Inferior parietal cortex (tissue), 1 donor: ENCODE data around the gene TXLNA.

Experiments used
- DNase-seq: peaks from one replicate; pipeline ENCODE4 v3.0.0-alpha.2; 2016; ENCODE audit errors: extremely low spot score

Gene TXLNA

DNA sequence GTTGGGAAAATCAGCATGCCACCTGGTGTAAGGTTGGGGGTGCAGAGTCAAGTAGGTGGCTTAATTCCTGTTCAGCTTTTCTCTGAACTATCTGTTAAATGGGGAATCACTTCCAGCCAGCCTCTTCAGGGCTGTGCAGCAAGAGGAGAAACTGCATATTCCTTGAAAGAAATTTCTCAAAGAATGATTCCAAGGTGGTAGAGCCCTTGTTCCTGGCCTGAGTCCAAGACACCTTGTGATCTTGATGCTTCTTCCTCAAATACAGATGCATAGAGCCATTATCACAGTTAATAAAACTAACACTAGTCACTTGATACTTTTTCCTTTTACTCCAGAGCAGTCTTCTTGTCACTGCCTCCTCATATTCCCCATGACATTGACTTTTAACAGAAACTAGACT, 5.2 kb downstream of the TXLNA start:
- DNase-seq = no peak

DNA sequence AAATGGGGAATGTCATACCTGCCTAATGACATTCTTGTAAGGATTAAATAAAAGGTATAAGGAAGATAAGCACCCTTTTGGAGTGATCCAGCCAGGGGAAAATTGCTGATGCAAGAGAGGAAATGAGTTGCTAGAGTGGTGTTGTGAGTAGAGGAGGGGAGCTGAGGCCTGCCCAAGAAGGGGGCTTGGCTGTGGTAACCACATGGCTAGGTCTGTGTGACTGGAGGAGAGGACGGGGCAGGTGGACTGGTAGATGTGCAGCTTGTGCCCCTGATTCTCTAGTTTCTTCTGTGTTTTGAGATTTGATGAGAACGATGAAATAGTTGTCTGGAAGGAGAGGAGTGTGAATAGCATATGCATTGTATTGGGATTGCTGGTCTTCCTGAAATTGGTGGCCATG, 6.6 kb downstream of the TXLNA start:
- no peak for DNase-seq

DNA sequence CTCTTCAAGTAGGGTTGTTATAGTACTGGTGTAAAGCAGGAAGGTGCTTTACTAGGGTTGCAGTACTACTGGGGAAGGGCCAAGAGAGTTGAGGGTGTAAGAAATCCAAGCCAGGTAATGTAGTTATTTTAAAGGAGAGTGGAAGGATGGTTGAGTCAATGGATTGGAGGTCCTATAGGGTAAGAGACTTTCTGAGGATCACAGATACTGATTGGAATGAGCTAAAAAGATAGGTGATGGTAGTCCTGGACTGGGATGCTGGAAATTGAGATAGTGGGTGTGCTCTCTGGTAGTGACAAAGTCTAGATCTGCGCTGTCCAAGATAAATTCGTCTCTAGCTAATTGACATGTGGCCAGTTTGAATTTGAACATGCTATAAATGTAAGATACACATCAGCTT, 7.0 kb downstream of the TXLNA start:
- DNase-seq = no peak

DNA sequence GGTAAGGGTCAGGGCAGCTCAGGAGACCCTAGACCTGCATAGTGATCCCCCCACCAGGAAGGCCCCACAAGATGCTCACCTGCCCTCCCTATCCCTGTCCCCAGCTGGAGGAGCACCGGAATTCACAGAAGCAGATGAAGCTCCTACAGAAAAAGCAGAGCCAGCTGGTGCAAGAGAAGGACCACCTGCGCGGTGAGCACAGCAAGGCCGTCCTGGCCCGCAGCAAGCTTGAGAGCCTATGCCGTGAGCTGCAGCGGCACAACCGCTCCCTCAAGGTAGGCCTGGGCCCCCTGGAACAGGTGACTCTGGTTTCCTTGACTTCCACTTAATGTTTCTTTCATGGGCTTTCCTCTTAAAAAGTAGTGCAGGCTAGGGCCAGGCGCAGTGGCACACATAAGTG, 8.4 kb downstream of the TXLNA start:
- DNase-seq = no peak

DNA sequence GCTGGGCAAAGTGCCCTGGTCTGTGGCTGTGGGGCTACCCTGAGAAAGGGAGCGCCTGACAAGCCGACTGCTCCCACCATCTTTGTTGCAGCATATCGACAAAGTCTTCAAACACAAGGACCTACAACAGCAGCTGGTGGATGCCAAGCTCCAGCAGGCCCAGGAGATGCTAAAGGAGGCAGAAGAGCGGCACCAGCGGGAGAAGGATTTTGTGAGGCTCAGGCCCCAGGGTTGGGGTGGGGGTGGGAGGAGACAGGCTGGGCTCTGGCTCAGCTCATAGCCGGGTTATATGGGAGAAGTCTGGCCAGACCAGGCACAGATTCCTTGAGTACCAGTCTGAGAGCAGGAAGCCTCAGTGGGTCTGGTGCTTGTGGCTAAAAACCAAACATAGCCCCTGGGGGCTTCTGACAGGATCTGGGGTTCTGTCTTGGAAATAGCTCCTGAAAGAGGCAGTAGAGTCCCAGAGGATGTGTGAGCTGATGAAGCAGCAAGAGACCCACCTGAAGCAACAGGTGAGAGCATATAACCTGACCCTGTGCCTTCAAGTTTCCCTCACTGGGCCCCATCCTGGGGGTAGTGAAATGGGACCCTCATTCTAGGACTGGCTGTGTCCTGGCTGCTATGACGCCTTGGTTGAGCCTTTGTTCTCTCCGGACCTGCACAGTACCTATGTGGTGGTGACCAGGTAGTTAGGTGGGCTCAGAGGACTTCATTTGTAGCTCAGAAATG, 12.9 kb downstream of the TXLNA start:
- DNase-seq = no peak

DNA sequence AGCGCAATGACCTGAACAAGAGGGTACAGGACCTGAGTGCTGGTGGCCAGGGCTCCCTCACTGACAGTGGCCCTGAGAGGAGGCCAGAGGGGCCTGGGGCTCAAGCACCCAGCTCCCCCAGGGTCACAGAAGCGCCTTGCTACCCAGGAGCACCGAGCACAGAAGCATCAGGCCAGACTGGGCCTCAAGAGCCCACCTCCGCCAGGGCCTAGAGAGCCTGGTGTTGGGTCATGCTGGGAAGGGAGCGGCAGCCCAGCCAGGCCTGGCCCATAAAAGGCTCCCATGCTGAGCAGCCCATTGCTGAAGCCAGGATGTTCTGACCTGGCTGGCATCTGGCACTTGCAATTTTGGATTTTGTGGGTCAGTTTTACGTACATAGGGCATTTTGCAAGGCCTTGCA, 15.5 kb downstream of the TXLNA start:
- no peak for DNase-seq

DNA sequence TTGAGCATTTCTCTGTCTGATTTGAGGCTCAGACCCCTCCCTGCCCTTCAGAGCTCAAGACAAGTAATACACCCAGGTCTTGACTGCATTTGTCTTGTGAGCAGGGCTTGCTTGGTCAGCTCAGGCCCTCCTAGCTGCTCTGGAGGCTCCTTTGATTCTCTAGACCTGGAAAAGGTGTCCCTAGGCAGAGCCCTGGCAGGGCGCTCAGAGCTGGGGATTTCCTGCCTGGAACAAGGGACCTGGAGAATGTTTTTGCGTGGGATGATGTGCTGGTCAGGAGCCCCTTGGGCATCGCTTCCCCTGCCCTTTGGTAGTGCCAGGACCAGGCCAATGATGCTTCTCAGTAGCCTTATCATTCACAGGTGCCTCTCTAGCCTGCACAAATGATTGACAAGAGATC, 16.1 kb downstream of the TXLNA start:
- no peak for DNase-seq

DNA sequence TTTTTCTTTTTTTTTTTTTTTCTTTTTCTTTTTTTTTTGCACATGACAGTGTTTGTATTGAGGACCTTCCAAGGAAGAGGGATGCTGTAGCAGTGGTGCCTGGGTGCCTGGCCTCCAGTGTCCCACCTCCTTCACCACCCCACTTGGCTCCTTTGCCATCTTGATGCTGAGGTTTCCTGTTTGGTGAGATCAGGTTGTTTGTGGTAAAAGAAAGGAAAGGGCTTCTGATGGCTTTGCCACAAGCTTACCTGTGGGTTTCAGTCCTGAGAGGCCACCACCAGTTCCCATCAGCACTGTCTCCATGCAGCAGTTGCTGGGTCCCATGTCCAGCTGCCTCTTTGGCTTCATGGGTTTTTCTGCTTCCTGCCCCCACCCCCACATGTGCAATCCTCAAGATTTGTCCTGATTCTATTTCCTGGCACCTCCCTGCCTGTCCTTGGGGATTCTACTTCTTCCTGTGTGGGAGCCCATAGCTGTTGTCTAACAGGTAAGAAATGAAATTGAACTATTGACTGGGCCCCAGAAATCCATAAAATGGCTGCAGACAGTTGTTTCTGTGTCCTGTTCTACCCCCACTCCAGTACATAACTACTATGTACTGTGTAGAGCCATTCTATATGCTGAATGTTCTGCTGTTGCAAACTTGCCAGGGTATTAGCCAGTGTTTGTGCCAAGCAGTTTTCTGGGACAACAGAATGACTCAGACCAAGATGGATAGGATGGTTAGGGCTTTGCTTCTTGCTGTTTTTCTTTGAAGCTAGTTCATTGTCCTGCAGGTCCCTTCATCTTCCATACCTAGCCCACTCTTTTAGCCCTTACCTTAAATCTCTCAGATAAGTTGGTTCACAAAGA, 16.7 kb downstream of the TXLNA start:
- DNase-seq = peak; percentile 20

DNA sequence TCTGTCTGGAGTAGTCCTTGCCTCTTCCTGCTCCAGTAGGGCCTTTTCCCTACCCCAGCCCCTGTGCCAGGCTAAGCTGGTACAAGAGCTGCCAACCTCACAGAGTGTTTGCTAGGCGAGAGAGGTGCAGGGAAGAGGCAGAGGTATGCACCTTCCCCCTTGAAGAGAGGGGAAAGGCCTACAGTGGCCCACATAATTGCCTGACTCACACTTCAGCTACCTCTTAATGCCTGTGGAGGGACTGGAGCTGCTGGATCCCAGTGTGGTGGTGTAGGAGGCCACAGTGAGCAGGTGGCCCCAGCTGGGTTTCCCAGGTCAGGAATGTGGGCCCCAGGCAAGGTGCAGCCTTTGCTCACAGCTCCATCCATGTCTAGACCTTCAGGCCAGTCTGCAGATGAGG, 17.6 kb downstream of the TXLNA start:
- DNase-seq = no peak

DNA sequence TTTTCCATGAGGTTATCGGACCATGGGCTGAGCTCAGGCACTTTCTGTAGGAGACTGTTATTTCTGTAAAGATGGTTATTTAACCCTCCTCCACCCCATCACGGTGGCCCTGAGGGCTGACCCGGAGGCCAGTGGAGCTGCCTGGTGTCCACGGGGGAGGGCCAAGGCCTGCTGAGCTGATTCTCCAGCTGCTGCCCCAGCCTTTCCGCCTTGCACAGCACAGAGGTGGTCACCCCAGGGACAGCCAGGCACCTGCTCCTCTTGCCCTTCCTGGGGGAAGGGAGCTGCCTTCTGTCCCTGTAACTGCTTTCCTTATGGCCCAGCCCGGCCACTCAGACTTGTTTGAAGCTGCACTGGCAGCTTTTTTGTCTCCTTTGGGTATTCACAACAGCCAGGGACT, 18.4 kb downstream of the TXLNA start:
- DNase-seq = no peak

DNA sequence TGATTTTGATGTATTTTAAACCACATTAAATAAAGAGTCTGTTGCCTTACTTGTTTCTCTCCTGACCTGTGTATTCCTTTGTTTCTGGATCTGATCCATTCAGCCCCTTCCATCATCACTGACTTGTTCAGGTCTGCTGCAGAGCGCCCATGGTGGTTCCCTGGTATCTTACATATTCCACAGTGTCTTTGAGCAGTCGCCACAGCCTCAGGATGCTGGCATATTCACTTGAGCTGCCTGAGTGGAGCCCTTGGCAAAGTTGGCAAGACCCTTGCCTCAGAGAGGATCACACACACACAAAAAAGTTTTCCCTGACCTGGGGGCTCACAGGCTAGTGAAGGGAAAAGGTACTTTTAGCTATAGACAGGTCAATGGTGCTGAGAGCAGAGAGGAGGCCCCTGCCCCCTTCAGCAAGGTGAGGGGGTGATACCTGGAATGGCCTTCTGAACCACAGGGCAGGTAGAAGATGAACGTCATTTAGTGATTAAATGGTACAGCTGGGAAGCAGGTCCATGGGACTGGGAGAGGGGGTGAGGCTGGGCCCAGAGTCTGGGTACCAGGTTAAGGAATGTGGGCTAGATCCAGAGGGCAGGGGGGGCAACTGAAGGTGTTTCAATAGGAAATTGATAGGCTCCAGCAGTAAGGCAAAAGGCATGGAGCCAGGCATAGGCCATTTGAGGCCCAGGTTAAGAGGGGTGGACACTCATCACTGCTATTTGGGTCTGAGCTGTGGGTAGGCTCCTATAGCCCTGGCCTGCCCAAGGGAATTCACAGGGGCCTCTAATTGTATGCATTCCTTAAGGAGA, 19.0 kb downstream of the TXLNA start:
- no peak for DNase-seq

DNA sequence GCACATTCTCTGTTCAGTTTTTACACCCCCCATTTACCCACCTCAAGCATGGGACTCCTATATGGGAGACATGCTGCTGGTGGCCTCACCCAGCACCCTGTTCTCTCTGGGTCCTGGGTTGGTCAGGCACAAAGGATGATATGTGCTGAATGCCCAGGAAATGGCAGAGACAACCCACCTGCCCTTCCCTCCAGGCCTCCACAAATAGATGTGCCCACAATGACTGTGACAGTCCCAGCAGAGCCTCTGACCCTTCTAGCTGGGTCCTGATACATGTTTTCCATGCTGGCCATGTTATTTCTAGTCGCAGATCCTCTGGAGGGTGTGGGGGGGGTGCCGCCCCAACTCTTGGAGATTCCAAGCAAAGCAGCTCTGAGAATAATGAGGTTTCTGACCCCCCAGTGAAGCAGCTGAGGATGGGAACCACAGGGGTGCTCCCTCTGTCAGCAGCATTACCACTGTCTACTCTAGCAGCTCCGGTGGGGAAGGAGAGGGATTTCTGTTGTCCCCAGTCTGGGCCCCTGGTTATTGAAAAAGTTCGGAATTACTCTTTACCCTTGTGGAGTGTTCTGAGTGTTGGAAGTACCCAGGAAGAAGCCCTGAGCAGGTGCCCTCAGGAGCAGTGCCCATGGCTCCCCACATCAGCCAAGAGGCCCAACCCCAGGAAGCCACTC, 19.7 kb downstream of the TXLNA start:
- no peak for DNase-seq

DNA sequence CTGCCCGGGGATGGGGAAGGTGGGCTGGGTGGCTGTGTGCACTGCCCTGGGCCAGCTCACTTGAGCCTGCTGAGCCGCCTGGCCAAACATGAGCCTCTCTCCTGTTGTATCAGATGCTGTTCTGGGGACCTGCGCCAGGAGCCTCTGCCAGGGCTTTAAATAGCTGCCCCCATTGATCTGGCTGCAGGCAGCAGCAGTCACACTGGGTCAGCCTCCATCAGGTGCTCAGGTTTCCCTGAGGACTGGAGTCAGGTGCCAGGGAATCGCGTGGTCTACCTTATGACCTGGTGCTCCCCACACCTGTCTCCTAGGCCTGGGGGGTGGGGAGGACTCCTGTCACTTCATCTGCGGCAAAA, 20.2 kb downstream of the TXLNA start:
- no peak for DNase-seq

DNA sequence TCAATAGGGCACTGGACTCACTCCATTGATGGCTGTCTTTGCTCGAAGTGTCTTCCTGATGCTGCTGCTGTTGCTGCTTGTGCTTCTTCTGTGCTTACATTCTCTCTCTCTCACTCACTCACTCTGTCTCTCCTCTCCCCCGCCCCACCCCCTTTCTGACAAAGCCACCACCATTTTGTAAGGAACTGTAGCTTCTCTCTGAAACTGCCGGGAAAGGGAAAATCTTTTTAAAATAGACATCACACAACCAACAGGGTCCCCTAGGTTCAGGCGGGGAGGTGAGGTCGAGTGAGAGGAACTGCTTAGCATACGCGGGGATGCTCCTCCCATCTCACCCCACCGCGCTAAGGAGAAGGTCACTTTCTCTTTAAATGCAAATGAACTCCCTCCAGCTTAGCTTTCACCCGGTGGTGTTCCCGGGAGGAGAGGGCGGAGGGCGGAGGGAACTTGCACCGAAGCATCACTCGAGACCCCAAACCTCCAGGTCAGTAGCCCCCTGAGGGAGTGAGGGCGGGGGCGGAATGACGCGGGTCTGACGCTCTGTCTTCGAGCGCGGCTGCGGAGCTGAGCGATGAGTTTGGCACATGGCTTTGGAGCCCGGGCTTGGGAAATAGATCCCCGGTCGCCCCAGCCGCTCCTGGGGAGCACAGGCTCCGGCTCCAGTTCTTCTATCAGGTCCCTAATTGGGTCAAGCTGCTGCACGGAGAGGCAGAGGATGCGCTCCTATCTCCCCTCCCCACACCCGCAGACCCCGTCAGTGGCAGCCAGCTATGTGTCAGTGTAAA, 20.9 kb downstream of the TXLNA start, which contains the start of gene CCDC28B:
Gene CCDC28B (plus strand): TSS at position 370 of the 785 bp plus-strand sequence. CDS start 1,341 bp downstream, outside the sequence.
- peak; percentile 66 for DNase-seq

DNA sequence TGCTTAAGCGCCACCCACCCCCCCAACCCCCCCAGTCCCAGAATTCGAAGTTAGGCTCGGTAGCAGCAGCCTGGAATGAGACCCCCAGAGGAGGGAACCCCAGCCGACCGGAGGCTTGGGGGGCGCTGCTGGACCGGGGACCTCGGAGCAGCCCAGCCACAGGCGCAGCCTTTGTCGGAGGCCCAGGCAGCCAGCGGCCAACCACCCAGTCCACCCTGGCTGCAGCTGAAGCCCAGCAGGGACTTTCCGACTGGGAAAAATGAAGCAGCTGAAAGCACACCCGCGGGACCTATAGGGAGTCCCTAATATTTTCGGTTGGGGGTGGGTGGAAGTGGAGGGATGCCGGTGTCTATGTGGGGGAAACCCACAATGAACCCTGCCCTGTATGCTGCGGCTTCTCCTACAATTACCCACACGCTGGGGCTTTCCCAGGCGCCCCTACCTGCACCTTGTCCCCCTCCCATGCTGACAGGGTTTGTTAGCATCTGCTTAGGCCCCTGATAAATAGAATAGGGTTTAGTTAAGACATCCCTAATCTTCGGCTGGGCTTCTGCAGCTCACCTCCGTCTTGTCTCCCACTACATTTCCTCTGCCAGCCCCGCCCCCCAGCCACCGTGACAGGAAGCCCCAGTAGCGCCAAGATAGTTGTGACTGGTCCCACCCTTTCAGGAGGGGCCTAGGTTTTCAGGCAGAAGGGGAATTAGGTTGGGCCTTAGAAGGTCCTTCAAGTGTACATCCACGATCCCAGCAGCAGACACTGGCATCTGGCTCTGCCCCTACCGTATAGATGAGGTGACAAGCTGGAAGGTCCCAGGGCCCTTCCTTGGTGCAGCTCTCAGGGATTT, 21.8 kb downstream of the TXLNA start:
- peak; percentile 13 for DNase-seq

DNA sequence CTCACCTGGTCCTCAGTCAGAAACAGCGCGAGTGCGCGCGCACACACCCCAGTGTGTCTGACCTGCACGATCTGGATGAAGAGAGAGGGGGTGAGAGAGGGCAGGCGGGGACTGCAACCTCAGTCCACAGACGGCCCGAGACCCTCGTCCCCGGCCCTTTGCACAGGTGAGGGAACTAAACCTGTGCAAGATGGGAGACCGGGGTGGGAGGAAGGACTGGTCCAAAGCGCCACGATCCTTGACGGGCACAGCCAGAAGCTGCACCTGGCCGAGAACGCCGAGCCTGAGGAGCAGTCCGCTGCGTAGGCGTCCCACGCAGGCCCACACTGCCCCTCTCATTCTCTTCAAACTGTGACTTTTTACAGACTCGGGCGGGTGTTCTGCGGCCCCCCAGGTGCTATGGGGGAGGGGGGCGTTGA, 25.5 kb downstream of the TXLNA start:
- DNase-seq = no peak

DNA sequence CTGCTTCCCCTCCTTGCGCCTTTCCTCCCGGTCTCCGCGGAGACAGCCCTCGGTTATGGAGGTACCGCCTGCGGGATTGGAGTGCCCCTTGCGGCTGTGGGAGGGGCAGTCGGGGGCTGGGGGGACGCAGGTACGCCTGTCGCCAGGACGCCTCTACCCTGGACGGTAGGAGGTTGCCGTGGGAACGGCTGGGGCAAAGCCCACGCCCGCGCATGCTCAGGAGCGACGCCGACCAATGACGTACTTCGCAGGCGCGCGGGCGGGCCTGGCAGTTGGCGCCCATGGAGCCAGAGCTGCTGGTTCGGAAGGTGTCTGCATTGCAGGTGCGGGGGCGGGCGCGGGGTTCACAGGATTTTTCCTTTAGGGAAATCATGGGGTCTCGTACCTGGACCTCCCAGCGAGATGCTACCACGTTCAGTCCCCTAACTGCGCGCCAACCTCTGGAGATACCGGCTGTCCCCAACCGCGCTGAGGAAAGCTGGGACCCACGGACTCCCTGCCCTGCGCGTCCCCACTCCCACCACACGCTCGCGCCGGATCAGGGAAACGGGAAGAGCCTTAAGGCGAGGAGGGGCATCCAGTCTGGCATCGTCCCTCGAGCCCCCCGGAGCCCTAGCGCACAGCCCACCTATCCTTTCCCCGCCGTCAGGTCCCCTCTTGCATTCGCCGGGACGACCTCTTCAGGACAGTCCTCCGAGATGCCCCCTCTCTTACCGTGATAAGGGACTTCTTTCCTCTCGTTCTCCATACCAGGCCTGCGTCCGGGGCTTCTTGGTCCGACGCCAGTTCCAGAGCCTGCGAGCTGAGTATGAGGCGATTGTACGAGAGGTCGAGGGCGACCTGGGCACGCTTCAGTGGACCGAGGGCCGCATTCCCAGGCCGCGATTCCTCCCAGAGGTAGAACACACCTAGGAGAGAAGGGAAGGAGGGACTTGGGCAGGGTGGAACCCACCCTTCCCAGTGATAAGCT, 26.2 kb downstream of the TXLNA start, which contains the start of gene IQCC:
Gene IQCC (plus strand): TSS at position 271 of the 970 bp plus-strand sequence. CDS start 11 bp downstream, at position 282.
- peak; percentile 90 for DNase-seq

DNA sequence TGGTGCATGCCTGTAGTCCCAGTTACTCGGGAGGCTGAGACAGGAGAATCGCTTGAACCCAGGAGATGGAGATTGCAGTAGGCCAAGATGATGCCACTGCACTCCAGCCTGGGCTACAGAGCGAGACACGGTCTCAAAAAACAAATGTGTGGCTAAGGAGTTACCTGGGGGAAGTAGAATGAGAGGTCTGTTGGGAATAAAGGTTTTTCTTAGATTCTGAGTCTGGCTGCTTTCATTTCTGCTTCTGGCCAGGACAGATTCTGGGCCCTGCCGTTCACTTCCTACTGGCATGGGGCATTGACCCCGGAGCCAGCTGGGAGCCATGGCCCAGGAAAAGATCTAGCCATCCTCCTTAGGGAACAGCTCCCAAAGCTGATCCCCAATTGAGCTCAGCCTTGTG, 29.0 kb downstream of the TXLNA start:
- DNase-seq = no peak

DNA sequence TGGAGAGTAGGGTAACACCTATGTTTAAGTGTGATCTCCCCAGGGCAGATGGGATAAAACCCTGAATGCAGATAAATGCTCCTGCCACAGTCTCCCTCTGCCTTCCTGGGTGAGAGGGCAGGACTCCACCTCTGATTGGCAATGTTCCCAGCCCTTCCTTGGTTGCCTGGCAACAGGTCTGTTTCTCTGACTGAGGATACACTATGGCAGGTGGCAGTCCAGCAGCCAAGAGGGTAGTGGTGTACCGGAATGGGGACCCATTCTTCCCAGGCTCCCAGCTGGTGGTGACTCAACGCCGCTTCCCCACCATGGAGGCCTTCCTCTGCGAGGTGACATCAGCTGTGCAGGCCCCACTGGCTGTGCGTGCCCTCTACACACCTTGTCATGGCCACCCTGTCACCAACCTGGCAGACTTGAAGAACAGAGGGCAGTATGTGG, 29.4 kb downstream of the TXLNA start, which contains the start of gene DCDC2B:
Gene DCDC2B (plus strand): TSS at position 199 of the 438 bp plus-strand sequence. CDS start 5 bp downstream, at position 204.
- no peak for DNase-seq
